ENCODE measurements around the gene ABCC8.

- TF ChIP-seq CTCF (IDR thresholded peaks at IDR 0.05) = no peak
- TF ChIP-seq POLR2A (IDR thresholded peaks at IDR 0.05) = no peak
These were observed 716 bp upstream of the ABCC8 start for GRCh38 chr11:17477361-17477760.
